Measurements from ENCODE around the gene SHROOM2.

Gene SHROOM2

GRCh38 chrX:9947131-9947794 lies 161.0 kb downstream of the SHROOM2 start:
- DNase-seq (ENCODE audit: low read depth): no peak

- DNase-seq (ENCODE audit: low read depth): no peak
Measured at GRCh38 chrX:9948406-9948805, 162.2 kb downstream of the SHROOM2 start.

GRCh38 chrX:9952300-9952699 lies 166.1 kb downstream of the SHROOM2 start:
- no peak for DNase-seq (ENCODE audit: low read depth)

GRCh38 chrX:9953396-9953795 lies 167.2 kb downstream of the SHROOM2 start:
- no peak for DNase-seq (ENCODE audit: low read depth)

- no peak for DNase-seq (ENCODE audit: low read depth)
Measured at GRCh38 chrX:9955506-9955905, 169.3 kb downstream of the SHROOM2 start.

GRCh38 chrX:9957743-9958142 lies 171.5 kb downstream of the SHROOM2 start:
- no peak for DNase-seq (ENCODE audit: low read depth)

- DNase-seq (ENCODE audit: low read depth): no peak
Measured at GRCh38 chrX:9958183-9958582, 172.0 kb downstream of the SHROOM2 start.

- DNase-seq (ENCODE audit: low read depth): no peak
Measured at GRCh38 chrX:9961750-9962149, 175.5 kb downstream of the SHROOM2 start.

GRCh38 chrX:9966775-9967408 lies 180.7 kb downstream of the SHROOM2 start, which contains the start of gene CLDN34:
TSS of gene CLDN34 (plus strand) at chrX:9967358. CDS start at chrX:9967358, 0 bp downstream.
- no peak for DNase-seq (ENCODE audit: low read depth)

- no peak for DNase-seq (ENCODE audit: low read depth)
Measured at GRCh38 chrX:9977635-9978034, 191.4 kb downstream of the SHROOM2 start.

- DNase-seq (ENCODE audit: low read depth): no peak
Measured at GRCh38 chrX:9980401-9980800, 194.2 kb downstream of the SHROOM2 start.

GRCh38 chrX:9980927-9981326 lies 194.7 kb downstream of the SHROOM2 start:
- DNase-seq (ENCODE audit: low read depth): no peak

- no peak for DNase-seq (ENCODE audit: low read depth)
Measured at GRCh38 chrX:9983441-9983840, 197.2 kb downstream of the SHROOM2 start.

GRCh38 chrX:9983846-9984245 lies 197.6 kb downstream of the SHROOM2 start:
- no peak for DNase-seq (ENCODE audit: low read depth)

GRCh38 chrX:9988762-9989161 lies 202.5 kb downstream of the SHROOM2 start:
- no peak for DNase-seq (ENCODE audit: low read depth)

- no peak for DNase-seq (ENCODE audit: low read depth)
Measured at GRCh38 chrX:9992061-9992460, 205.8 kb downstream of the SHROOM2 start.

GRCh38 chrX:9992724-9993123 lies 206.5 kb downstream of the SHROOM2 start:
- DNase-seq (ENCODE audit: low read depth): no peak

- peak; percentile 59 for DNase-seq (ENCODE audit: low read depth)
Measured at GRCh38 chrX:9995855-9996339, 209.7 kb downstream of the SHROOM2 start.

- no peak for DNase-seq (ENCODE audit: low read depth)
Measured at GRCh38 chrX:9997041-9997440, 210.8 kb downstream of the SHROOM2 start.

GRCh38 chrX:9997524-9997923 lies 211.3 kb downstream of the SHROOM2 start:
- peak; percentile 15 for DNase-seq (ENCODE audit: low read depth)
